ENCODE results near the gene KLF12. TPM values are rescaled to one million over a fixed set of nuclear protein-coding genes. Genes with fewer than 3 reads are reported as not detected.

KLF12 gene
- 14.2 and 18.2 TPM in 2 replicates for total RNA-seq

DNA sequence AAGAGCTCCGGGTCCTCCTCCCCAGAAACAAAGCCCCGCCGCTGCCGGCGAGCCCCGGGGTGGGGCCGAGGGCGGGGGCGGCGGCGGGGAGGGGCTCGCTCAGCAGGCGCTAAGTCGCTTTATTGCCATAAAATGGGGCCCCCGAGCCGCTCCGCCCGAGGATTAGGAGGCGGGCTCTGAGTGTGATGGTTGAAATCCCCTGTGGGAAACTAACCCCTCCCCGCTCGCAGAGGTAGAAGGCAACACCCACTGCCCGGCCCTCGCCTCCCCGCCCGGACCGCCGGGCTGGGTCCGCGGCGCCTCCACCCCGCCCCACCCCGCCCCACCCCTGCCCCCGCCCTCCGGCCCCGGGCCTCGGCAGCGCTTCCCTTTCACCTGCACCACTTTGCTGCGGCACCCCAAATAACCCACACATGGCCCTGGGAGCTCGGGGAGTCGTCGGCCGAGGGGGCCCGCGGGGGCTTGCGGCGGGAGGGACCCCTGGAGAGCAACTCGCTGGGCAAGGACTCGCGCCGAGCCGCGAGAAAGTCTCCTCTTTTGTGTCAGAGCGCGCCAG is at the start of gene KLF12:
Gene KLF12 (minus strand): TSS at position 184 of the 556 bp plus-strand sequence.

